GM12892 (cell line): ENCODE results near the gene ASIP. TPM values are rescaled to one million over a fixed set of nuclear protein-coding genes. Genes with fewer than 3 reads are reported as not detected.
"Not testable (repeated sequence)": the region's sequence is repeated elsewhere in the genome, so short reads cannot be mapped to it uniquely, and the experiment has no call there.

ENCODE experiments used
- DNase-seq: peaks from one replicate; pipeline ENCODE4 v3.0.0; 2011; ENCODE audit not compliant: insufficient read length
- FAIRE-seq: peaks from 2 replicates; lab custom pipeline; 2011; peaks lifted over from hg19 to GRCh38; lab: Jason Lieb, UNC
- POLR2A ChIP-seq: IDR thresholded peaks from 2 replicates; pipeline ENCODE4 v1.6.1; 2011; ENCODE audit warnings: low read depth, low read length, control low read depth
- POLR2AphosphoS5 ChIP-seq: IDR thresholded peaks from 2 replicates; pipeline ENCODE4 v1.6.1; 2011; ENCODE audit warnings: low read depth, low read length, control low read depth
- TAF1 ChIP-seq: IDR thresholded peaks from 2 replicates; pipeline ENCODE4 v1.6.1; 2011; ENCODE audit warnings: low read depth, mild to moderate bottlenecking, control low read depth, low read length, borderline replicate concordance
- polyA plus RNA-seq: library from polyadenylated mRNA; unstranded; fragments of >200 nt; gene quantifications from one replicate; pipeline ENCODE4 v1.2.1, GENCODE V29; 2012; ENCODE audit warnings: missing spikeins, inconsistent platforms; ENCODE audit not compliant: missing spikeins

Gene ASIP
- polyA plus RNA-seq = not detected

DNA sequence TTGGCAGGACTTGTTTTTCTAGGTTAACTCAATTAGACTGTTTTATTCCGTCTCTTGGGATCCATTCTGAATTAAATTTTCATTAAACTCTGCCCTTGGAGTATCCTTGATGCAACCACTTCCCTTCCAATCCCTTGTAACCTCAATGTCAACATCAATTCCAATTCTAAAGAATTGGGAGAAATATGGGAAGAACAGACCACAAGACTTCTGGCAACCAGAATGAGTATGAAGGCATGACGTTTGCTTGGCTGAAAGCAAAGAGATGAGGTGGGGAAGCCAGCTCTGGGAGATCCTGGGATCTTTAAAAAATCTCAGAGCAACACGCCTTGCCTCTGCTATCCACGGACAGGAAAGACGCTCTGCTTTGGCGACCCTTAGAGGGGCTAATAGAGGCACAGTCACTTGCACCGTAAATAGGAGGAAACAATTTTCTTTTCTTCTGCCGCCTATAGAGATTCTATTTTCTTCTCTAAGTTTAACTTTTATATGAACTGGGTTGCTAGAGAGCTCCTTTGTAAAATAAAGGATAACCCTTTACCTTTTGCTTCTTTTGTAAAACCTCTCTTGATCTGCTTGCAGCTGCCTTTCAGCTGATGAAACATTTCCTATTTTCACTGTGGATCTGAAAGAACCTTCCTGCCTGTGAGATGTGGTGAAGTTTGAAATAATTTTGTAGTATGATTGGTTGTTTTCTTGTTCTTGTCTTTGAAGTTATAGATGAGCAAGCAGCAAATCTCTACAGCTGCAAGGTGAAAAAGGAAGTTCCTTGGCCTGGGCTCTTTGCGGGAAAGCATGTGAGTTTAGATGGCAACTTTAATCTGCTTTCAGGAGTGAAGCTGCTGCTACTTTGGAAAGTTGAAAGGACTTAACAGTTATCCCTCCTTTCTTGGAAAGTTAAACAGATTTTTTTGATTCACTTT lies at the start of gene ASIP:
Gene ASIP (plus strand): TSS at position 731 of the 923 bp plus-strand sequence. CDS start 18,952 bp downstream, outside the sequence.
- FAIRE-seq (no peak), DNase-seq (no peak)
- TF ChIP-seq POLR2A (no peak), POLR2AphosphoS5 (no peak), TAF1 (no peak)

DNA sequence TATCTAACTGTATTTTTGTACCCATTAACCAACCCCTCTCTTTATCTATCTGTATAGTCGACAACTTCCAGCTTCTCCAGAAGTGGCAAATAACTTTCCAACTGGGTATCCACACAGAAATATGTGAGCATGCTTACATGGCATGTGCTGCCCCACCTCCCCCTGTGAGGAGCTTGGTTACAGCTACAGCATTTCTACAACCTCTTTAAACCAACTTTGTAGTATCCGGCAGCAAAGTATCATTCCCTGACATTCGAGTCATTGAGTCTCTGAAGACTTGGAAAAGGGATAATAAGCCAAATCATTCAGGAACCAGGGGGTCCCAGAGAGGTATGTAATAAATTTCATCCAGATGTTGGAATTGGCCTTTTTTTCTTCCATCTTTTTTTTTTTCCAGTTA lies 48.2 kb upstream of the ASIP start:
- no peak for DNase-seq
- no peak for FAIRE-seq
- TF ChIP-seq POLR2A (no peak), POLR2AphosphoS5 (no peak), TAF1 (no peak)

DNA sequence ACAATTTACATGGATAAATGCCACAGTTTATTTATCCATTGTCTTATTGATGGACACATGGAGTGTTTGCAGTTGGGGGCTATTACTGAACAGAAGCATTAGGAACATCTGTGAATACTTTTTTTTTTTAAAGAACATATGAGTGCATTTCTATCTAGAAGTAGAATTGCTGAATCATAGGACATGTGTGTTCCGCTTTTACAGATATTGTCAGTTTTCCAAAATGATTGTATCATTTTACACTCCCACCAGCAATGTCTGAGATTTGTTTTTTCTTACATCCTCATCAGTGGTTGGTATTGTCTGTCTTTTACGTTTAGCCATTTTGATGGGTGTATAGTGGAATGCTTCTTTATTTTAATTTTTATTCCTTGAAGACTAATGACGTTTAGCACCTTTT lies 42.0 kb upstream of the ASIP start:
- TF ChIP-seq POLR2AphosphoS5 (no peak), TAF1 (no peak), POLR2A (no peak)
- FAIRE-seq = no peak

DNA sequence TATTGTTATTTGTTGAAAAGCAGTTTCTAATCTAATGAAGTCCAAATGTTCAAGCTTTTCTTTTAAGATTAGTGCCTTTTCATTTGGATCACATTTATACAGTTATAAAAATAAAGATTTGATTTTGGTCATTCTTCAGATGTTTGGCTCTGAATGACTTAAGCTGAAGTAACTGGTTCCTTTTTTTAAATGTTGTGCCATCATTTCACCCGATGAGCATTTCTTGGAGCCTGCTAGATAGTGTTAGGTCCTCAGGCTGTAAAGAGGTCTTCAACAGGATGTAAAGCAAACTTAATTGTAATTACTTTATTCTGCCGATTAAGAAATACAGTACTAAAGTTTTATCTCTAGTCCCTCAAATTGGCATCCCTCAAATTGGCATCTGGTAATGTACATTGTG lies 41.2 kb upstream of the ASIP start:
- TF ChIP-seq TAF1 (no peak), POLR2AphosphoS5 (no peak), POLR2A (no peak)
- FAIRE-seq (no peak), DNase-seq (no peak)

More for the DNA sequence above, 42.0 kb upstream of the ASIP start:
- no peak for DNase-seq

DNA sequence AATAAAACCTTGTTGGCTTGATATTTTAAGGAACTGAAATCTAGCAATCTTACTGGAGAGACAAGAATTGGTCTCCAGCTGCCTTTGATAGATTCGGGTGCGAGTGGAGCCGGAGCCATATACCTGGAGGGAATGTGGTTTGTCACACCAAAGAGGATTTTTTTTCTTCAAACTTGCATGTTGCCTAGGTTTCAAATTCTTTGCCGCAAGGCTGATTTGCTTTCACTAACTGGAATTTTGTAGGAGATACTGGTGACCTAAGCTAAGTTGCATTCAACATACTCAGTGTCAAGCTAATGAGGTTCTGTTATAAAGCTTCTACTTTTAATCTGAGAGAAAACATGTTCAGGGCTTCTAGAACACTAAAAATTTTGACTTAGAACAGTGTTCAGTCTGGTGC lies 39.7 kb upstream of the ASIP start:
- DNase-seq (no peak), FAIRE-seq (no peak)
- TF ChIP-seq POLR2AphosphoS5 (no peak), TAF1 (no peak), POLR2A (no peak)

DNA sequence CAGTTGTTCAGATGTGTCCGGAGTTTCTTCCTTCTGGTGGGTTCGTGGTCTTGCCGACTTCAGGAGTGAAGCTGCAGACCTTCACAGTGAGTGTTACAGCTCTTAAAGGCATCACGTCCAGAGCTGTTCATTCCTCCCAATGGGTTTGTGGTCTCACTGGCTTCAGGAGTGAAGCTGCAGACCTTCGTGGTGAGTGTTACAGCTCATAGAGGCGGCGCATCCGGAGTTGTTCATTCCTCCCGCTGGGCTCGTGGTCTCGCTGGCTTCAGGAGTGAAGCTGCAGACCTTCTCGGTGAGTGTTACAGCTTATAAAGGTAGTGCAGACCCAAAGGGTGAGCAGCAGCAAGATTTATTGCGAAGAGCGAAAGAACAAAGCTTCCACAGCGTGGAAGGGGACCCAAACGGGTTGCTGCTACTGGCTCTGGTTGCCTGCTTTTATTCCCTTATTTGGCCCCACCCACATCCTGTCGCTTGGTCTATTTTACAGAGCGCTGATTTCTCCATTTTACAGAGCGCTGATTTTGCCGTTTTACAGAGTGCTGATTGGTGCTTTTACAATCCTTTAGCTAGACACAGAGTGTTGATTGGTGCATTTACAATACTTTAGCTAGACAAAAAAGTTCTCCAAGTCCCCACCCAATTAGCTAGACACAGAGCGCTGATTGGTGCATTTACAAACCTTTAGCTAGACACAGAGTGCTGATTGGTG lies 35.9 kb upstream of the ASIP start:
- not testable (repeated sequence) for FAIRE-seq, DNase-seq

DNA sequence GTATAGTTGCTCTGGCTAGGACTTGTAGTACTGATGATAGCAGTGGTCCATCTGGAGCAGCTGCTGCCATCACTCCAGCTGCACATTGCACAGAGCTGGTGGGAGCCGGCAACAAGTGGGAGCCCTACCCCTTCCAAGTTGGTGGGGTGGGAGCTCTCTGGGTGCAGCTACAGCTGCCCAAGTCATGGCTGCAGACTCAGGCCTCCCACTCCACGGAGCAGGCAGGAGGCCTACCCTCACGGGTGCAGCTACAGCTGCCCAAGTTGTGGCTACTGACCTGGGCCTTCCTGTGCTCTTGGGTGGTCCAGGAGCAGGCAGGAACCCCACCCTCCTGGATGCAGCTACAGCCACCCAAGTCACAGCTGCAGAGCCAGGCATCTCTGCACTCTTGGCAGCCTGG lies 32.1 kb upstream of the ASIP start:
- no peak for FAIRE-seq

DNA sequence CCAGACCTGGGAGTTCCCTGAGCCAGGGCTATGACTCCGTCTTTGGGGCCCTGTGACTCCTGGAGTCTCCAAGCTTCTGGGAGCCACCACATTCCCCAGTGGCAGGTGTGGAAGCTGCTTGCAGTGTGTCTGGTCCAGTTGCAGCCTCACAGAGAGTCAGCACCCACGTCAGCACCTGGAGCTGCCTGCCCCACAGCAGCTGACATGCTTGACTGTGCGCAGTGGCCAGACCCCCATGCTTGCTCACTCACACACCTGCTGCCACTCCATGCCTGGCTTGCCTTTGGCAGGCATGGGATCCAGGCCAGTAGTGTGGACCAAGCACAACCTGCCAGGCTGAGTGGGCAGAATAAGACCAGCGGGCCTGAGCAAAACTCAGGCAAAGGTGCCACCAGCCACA lies 31.0 kb upstream of the ASIP start:
- DNase-seq (no peak), FAIRE-seq (no peak)
- no peak for TF ChIP-seq TAF1
- no peak for TF ChIP-seq POLR2A
- TF ChIP-seq POLR2AphosphoS5 = no peak

More for the DNA sequence above, 32.1 kb upstream of the ASIP start:
- TF ChIP-seq POLR2AphosphoS5 = no peak
- TF ChIP-seq TAF1 = no peak
- TF ChIP-seq POLR2A = no peak
- no peak for DNase-seq

- TF ChIP-seq TAF1 = no peak
- TF ChIP-seq POLR2AphosphoS5 = no peak
- no peak for TF ChIP-seq POLR2A
- no peak for FAIRE-seq
- no peak for DNase-seq
Observed at GRCh38 chr20:34211591-34211990, 29.6 kb upstream of the ASIP start.

- no peak for DNase-seq
- TF ChIP-seq TAF1 (no peak), POLR2A (no peak), POLR2AphosphoS5 (no peak)
- FAIRE-seq = no peak
Observed at GRCh38 chr20:34213213-34213612, 28.0 kb upstream of the ASIP start.

GRCh38 chr20:34215711-34216381 lies 25.4 kb upstream of the ASIP start:
- peak; percentile 24 for DNase-seq
- no peak for TF ChIP-seq TAF1
- no peak for TF ChIP-seq POLR2A
- no peak for TF ChIP-seq POLR2AphosphoS5
- FAIRE-seq = no peak
